GM19025 (cell line): ENCODE results near the gene TNIK.
"Not testable (repeated sequence)": the region's sequence is repeated elsewhere in the genome, so short reads cannot be mapped to it uniquely, and the experiment has no call there.

ENCODE experiments used
- ATAC-seq: cut with Tn5 transposase; IDR thresholded peaks from one replicate; pipeline ENCODE4 v1.9.1; 2021; ENCODE audit warnings: mild to moderate bottlenecking, low read depth, moderate library complexity; ENCODE audit not compliant: unreplicated experiment

The TNIK gene

DNA sequence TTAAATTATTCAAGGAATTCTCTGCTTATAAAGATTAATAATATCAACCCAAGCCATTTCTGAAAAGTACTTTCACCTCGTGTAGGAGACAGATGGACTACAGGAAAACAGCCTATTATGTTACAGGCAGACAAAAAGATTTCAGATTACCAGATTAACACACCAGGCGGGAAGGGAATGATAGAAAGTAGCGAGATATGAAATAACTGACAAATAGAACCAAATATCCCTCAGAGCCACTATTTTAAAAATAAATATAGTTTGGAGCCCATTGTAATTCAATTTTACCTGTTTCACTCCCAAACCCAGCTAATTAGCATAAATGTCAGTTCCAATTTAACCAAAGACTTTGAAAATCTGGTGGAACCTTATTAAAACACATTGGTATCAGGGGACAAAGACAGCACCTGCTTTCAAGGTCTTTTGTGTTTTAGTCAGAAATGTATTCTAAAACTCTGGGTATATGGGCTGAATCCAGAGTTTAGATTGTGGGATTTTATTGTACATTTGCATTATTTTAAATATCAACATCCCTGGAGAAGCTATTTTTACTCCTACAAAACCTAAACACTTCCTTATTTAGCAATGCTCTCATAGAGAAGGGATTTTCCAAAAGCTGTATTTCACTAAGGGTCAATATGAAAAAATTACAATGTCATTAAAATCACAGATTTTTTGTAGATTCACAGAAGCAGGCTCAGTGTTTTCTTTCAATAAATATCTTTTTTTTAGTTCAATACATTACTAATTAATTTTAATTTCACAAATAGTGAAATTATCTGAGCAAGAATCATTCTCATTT, 138.4 kb downstream of the TNIK start:
- no peak for ATAC-seq

DNA sequence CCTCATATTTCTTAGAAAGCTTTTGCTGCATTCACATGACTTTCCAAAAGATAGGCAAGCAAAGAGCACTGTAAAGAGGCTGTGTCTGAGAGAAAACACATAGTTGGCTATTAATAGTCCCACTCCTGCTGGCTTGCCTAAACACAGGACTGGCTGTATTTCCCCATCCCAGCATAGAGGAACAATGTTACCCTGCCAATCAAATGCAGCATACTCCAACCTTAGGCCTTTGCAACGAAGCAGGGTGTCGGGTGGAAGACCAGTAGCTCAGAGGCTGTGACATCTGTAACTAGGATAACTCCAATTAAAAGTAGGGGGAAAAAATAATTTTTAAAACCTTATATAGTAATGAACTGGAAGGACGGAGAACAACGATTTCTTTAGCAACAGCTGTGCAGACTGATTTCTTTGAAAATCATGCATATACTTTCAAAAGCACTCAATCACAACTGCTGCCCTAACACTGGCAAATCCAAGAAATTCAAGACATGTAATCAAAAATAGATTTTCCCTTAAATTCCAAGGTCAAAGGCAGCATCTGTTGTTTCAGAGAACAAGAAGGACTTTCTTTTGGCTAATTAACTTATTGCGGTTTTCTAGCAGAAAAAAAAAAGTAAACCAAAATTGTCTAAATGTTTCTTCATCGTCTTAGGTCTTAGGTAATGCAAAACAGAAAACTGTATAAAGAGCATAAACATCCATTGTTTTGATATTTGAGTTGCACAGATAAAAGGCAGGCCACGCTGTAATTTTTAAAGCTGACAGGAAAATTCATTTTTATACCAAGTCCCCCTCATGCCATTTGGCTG, 139.3 kb downstream of the TNIK start:
- ATAC-seq: no peak

DNA sequence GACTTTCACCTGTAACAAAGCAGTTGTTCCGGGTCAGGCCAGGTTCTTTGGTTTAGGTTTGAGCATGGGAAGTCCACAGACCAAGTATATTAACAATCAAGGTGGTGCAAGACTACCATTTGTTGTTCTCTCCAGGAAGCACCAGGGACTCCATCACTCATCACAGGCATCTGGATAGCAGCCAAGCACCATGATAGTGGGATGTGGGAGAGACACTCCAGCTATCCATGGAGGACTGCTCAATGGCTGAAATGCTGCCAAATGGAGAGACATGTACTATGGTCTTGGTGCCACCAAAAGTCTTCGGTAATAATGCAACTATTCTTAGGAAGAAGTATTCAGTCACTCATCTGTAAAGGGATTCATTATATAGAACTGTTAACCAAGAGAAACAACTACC, 143.0 kb downstream of the TNIK start:
- ATAC-seq: no peak

DNA sequence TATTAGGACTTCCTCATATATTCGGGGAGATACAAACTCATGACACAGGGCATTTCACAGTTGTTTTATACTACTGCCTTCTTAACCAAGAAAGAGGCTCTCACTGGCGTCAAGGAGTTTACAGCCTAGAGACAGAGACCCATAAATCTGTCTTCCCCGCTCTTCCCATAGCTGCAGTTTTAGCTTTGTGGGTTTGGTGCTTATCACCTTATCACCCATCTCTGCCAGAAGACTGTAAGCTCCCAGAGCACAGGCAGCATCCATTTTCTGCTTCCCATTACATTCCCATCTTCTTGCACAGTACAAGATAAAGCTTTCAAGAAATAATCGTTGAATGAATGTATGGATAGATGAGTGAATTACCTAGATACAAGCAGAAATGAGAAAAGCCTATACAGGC, 144.3 kb downstream of the TNIK start:
- no peak for ATAC-seq

DNA sequence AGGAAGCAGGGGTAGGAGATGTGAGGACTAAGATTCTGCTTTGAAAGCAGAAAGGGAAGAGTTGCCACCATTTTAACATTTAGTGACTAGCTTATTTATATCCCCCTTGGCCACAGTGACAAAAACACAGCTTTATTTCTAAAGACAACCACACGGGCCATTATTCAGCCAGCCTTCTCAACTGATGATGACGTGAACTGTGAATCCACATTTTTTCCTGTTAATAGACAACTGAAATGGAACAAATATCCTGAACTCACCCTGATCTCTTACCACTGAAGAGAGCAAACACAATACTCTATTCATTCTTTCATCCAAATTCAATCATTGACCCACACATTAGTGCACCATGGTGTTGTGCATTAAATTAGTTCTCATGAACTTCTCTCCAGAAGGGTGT, 145.1 kb downstream of the TNIK start:
- no peak for ATAC-seq

DNA sequence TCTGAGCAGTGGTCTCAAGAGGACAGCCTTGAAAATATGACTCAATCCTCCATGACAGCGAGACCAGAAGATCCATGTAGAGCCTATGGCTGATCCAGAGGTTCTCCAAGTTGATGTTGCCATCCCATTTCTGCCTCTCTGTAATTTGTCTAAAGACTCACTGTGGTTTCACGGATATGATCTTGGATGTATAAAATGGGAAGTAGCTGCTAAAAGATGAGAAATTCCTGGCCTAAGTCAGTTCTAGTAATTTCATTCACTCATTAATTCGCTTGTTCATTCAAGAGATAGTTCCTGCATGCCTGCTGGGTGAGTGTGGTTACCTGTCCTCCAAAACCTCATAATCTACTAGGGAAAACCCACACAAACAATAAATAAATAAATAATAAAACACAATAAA, 145.9 kb downstream of the TNIK start:
- no peak for ATAC-seq

DNA sequence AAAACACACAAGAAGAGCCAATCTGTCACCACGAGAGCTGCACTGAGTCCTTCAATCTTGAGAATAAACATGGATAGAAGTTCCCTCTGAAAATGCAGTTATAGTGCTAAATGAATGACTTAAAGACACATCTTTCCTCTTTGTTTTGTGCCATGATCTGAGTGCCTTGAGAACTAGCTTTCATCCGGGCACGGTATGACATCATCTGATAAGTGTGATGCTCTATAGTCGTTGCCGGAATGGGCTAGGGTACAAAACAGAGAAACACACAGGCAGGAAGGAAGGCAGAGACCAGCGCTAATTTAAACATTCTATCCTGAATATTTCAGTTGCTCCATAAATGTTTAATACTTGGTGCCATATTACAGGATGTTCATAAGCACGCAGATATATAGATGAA, 146.5 kb downstream of the TNIK start:
- ATAC-seq: no peak

DNA sequence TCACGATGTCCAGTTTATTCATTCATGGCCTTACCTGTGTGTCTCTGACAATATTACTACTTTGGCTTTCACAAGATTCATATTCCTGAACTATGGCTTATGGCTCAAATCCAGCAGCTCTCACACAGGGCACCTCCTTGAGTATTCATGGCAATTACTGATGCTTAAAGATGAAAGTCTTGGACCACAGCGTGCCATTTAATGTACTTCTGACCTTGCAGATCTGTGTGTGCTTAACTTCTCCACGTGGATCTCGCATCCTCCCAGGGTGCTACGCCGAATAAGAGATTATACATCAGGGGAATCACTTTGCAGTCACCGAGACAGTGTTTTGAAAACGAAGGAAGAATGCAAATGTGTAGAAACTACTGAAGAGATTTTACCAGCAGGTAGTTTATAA, 147.5 kb downstream of the TNIK start:
- no peak for ATAC-seq

- no peak for ATAC-seq
Observed at GRCh38 chr3:171311784-171312183, 148.4 kb downstream of the TNIK start.

DNA sequence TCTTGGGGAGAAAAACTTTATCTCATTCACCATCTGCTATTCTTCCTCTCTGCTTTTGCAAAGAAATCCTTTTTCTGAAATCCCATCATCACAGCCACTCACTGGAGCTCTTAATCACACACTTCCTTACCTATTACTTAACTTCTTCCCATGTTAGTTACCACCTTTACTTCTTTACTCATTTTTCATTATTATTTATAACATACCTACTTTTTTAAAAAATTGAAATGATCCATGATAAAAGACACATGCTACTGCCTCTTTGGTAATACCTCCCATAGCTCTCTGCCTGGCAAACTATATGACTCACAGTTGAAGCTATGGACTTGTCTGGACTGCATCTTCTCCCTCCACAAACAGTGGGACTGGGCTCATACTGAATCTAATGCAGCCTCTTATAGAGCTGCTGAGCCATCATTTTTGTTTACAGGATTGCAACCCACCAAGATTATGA, 150.3 kb downstream of the TNIK start:
- ATAC-seq: no peak

DNA sequence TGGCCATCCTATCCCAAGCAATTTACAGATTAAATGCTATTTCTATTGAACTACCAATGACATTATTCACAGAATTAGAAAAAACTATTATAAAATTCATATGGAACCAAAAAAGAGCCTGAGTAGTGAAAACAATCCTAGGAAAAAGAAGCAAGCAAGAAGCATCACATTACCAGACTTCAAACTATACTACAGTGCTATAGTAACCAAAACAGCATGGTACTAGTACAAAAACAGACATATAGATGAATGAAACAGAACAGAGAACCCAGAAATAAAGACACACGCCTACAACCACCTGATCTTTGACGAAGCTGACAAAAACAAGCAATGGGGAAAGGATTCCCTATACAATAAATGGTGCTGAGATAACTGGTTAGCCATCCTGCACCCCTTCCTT, 152.2 kb downstream of the TNIK start:
- no peak for ATAC-seq

DNA sequence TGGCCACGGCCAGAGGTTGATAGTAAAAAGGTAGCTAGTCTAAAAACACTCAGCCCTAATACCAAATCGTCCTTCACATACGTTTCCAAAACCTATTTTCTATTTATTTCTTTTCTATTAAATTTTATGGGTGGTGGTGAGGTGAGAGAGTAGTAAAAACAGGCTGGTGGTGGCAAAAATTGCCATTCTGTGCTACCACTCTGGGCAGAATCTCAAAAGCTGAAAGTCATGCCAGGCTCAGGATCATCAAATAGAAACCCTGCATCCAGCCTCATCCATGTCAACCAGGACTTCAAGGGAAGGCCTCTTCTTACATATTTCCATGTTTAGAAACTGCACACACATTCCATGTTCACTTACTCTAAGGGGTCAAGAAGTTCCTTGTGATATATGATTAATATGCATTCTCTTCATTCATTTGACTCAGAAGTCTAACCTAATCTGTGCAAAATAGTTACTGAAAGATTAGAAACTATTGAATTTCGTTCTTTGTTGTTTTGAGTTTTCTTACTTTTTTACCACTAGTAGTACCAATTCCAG, 153.1 kb downstream of the TNIK start:
- no peak for ATAC-seq

GRCh38 chr3:171306631-171307030, 153.6 kb downstream of the TNIK start:
- no peak for ATAC-seq

DNA sequence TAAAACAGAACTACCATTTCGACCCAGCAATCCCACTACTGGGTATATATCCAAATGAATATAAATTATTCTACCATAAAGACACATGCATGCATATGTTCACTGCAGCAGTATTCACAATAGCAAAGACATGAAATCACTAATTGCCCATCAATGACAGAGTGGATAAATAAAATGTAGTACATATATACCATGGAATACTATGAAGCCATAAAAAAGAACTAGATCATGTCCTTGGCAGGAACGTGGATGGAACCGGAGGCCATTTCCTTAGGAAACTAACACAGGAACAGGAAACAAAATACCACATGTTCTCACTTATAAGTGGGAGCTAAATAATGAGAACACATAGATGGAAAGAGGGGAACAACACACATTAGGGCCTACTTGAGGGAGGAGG, 154.4 kb downstream of the TNIK start:
- ATAC-seq: not testable (repeated sequence)

GRCh38 chr3:171304498-171304897, 155.7 kb downstream of the TNIK start:
- not testable (repeated sequence) for ATAC-seq

- ATAC-seq: not testable (repeated sequence)
Observed at GRCh38 chr3:171304017-171304416, 156.2 kb downstream of the TNIK start.

- ATAC-seq: no peak
Observed at GRCh38 chr3:171301998-171302397, 158.2 kb downstream of the TNIK start.

DNA sequence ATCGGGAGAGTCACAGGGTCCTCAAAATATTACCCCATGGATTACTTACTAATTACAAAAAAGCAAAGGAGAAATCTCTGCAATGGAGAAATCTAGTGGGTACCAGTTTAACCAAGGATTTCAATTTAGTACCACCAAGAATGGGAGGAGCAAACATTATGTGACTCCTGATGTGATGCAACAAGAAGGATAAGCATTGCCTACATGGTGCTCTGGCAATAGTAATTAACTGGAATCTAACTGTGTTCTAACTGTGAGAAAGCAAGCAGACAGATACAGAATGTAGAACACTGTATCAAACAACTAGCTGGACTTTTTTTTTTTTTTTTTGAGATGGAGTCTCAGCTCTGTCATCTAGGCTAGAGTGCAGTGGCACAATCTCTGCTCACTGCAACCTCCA, 159.2 kb downstream of the TNIK start:
- ATAC-seq: no peak

- no peak for ATAC-seq
Observed at GRCh38 chr3:171297951-171298350, 162.3 kb downstream of the TNIK start.

- no peak for ATAC-seq
Observed at GRCh38 chr3:171297207-171297606, 163.0 kb downstream of the TNIK start.
